IMR-90 (cell line): ENCODE measurements around the gene KLHDC7B. TPM values are rescaled to one million over a fixed set of nuclear protein-coding genes. Genes with fewer than 3 reads are reported as not detected.

Experiments used
- ATAC-seq: fragments of 200-7000 bp; cut with Tn5 transposase; 2 replicates; pipeline ENCODE4 v1.9.1; 2020; ENCODE audit warnings: low read depth, mild to moderate bottlenecking, moderate library complexity
- BruUV-seq: library from RNA; stranded (reverse); fragments of 400-500 nt; replicated peaks from 2 replicates; lab custom pipeline; 2021; lab: Mats Ljungman, UMichigan
- CTCF ChIA-PET: fragments of 300-600 bp; formaldehyde crosslinking; extraction: SDS; loops from one replicate; lab custom pipeline; 2021; ENCODE audit warnings: antibody characterized with exemption; lab: Yijun Ruan, JAX
- POLR2A ChIA-PET: fragments of 300-600 bp; sonication (Branson Sonifier 250); formaldehyde crosslinking; loops from one replicate; lab custom pipeline; 2022; ENCODE audit warnings: antibody characterized with exemption; ENCODE audit not compliant: unreplicated experiment; lab: Charles Lee
- DNase-seq: peaks from one replicate; pipeline ENCODE4 v3.0.0; 2013
- H2AFZ ChIP-seq: replicated peaks from 2 replicates; pipeline ENCODE3; 2013; ENCODE audit warnings: low read length, mild to moderate bottlenecking; ENCODE audit not compliant: poor library complexity
- H2AK5ac ChIP-seq: 2 replicates; pipeline ENCODE4 v1.6.1; 2013; ENCODE audit warnings: low read depth, low read length, inconsistent platforms
- H2AK9ac ChIP-seq: replicated peaks from 2 replicates; pipeline ENCODE3; 2013; ENCODE audit warnings: mild to moderate bottlenecking, low read depth, low read length, moderate library complexity; ENCODE audit not compliant: poor library complexity
- H2BK120ac ChIP-seq: 2 replicates; pipeline ENCODE4 v1.6.1; 2013; ENCODE audit warnings: low read depth, low read length, inconsistent platforms
- H2BK15ac ChIP-seq: 3 replicates; pipeline ENCODE4 v1.6.1; 2013; ENCODE audit warnings: low read depth, low read length, inconsistent platforms
- H2BK20ac ChIP-seq: 2 replicates; pipeline ENCODE4 v1.6.1; 2013; ENCODE audit warnings: low read depth, mild to moderate bottlenecking, inconsistent platforms, low read length, moderate library complexity
- H2BK5ac ChIP-seq: 2 replicates; pipeline ENCODE4 v1.6.1; 2013; ENCODE audit warnings: mild to moderate bottlenecking, low read depth, low read length, inconsistent platforms; ENCODE audit not compliant: poor library complexity, severe bottlenecking
- H3K14ac ChIP-seq: replicated peaks from 2 replicates; pipeline ENCODE4 v1.6.1; 2013; ENCODE audit warnings: low read depth, low read length, inconsistent platforms
- H3K18ac ChIP-seq: 2 replicates; pipeline ENCODE4 v1.6.1; 2013; ENCODE audit warnings: low read depth, low read length, control low read depth
- H3K23ac ChIP-seq: 2 replicates; pipeline ENCODE4 v1.6.1; 2013; ENCODE audit warnings: low read depth, low read length, inconsistent platforms
- H3K27ac ChIP-seq: 2 replicates; pipeline ENCODE4 v1.5.1; 2013; ENCODE audit warnings: mild to moderate bottlenecking, control low read depth, low read length; ENCODE audit not compliant: insufficient read depth
- H3K27me3 ChIP-seq: 2 replicates; pipeline ENCODE4 v1.6.1; 2013; ENCODE audit warnings: low read length; ENCODE audit not compliant: control insufficient read depth, insufficient read depth
- H3K36me3 ChIP-seq: 2 replicates; pipeline ENCODE4 v1.6.1; 2013; ENCODE audit warnings: low read length, mixed read lengths; ENCODE audit not compliant: control insufficient read depth, insufficient read depth
- H3K4ac ChIP-seq: 2 replicates; pipeline ENCODE4 v1.6.1; 2013; ENCODE audit warnings: low read depth, low read length, inconsistent platforms
- H3K4me1 ChIP-seq: 2 replicates; pipeline ENCODE4 v1.6.1; 2013; ENCODE audit warnings: low read length, mixed read lengths; ENCODE audit not compliant: control insufficient read depth, insufficient read depth
- H3K4me2 ChIP-seq: 2 replicates; pipeline ENCODE4 v1.6.1; 2013; ENCODE audit warnings: low read depth, mild to moderate bottlenecking, control low read depth, low read length, moderate library complexity
- H3K4me3 ChIP-seq: 2 replicates; pipeline ENCODE4 v1.5.1; 2013; ENCODE audit warnings: low read depth, mild to moderate bottlenecking, control low read depth, low read length, moderate library complexity; ENCODE audit not compliant: insufficient read depth
- H3K56ac ChIP-seq: 2 replicates; pipeline ENCODE4 v1.6.1; 2013; ENCODE audit warnings: low read length, inconsistent platforms; ENCODE audit not compliant: insufficient read depth; ENCODE audit errors: extremely low read depth
- H3K79me1 ChIP-seq, 2 experiments: 2 replicates each; pipeline ENCODE4 v1.6.1; 2013; ENCODE audit warnings: low read length in 2 of 2, inconsistent platforms in 1 of 2, low read depth in 1 of 2
- H3K9ac ChIP-seq: 2 replicates; pipeline ENCODE4 v1.6.1; 2013; ENCODE audit warnings: low read depth, low read length, control low read depth
- H3K9me1 ChIP-seq: 2 replicates; pipeline ENCODE4 v1.6.1; 2013; ENCODE audit warnings: low read length, inconsistent platforms; ENCODE audit not compliant: insufficient read depth
- H3K9me3 ChIP-seq: 2 replicates; pipeline ENCODE4 v1.6.1; 2013; ENCODE audit warnings: low read length; ENCODE audit not compliant: control insufficient read depth, insufficient read depth
- H4K20me1 ChIP-seq: 2 replicates; pipeline ENCODE4 v1.6.1; 2013; ENCODE audit warnings: low read length, inconsistent platforms; ENCODE audit not compliant: insufficient read depth
- H4K5ac ChIP-seq: 2 replicates; pipeline ENCODE4 v1.6.1; 2013; ENCODE audit warnings: mild to moderate bottlenecking, low read depth, low read length, control low read depth
- H4K8ac ChIP-seq, 2 experiments: 2 replicates each; pipeline ENCODE4 v1.6.1; 2013; ENCODE audit warnings: low read depth in 2 of 2, low read length in 2 of 2, control low read depth in 1 of 2, inconsistent platforms in 1 of 2
- H4K91ac ChIP-seq: 2 replicates; pipeline ENCODE4 v1.6.1; 2013; ENCODE audit warnings: low read depth, low read length, inconsistent platforms; ENCODE audit not compliant: insufficient read depth
- BHLHE40 ChIP-seq: fragments of 150-350 bp; IDR thresholded peaks from 2 replicates; pipeline ENCODE4 v1.6.1; 2016; ENCODE audit warnings: mild to moderate bottlenecking, low read depth, low read length
- MAZ ChIP-seq: IDR thresholded peaks from 2 replicates; pipeline ENCODE4 v1.6.1; 2012; ENCODE audit warnings: low read depth, mild to moderate bottlenecking, low read length, improper control_type of control experiment, moderate library complexity, borderline replicate concordance
- MXI1 ChIP-seq: IDR thresholded peaks from 2 replicates; pipeline ENCODE4 v1.6.1; 2012; ENCODE audit warnings: low read depth, mild to moderate bottlenecking, low read length, moderate library complexity, borderline replicate concordance
- POLR2A ChIP-seq: IDR thresholded peaks from 2 replicates; pipeline ENCODE4 v1.6.1; 2012; ENCODE audit warnings: mild to moderate bottlenecking, low read depth, low read length
- SMC3 ChIP-seq: fragments of 150-350 bp; IDR thresholded peaks from 2 replicates; pipeline ENCODE4 v1.6.1; 2016; ENCODE audit warnings: low read depth, mild to moderate bottlenecking, antibody characterized with exemption, low read length, moderate library complexity
- USF2 ChIP-seq: fragments of 150-350 bp; IDR thresholded peaks from 2 replicates; pipeline ENCODE4 v1.6.1; 2017; ENCODE audit warnings: mild to moderate bottlenecking, antibody characterized with exemption, low read length, low read depth
- WGBS, 2 experiments: methylation state at CpG; one replicate each; pipeline versions ENCODE4 v1.1.5 to v1.1.7; 2013; ENCODE audit warnings: missing lambda C conversion rate in 2 of 2; ENCODE audit not compliant: insufficient read length in 1 of 2; ENCODE audit errors: extremely low coverage in 2 of 2; 5-methylcytosine and 5-hydroxymethylcytosine counted together
- dilution Hi-C: fragments of 300-500 bp; cut with HindIII; formaldehyde crosslinking; loops from one replicate; pipeline ENCODE4 v1.14.3; 2018; ENCODE audit warnings: low sequenced_read_pairs; ENCODE audit not compliant: unreplicated experiment
- in situ Hi-C: fragments of 300-500 bp; cut with MboI; formaldehyde crosslinking; loops from 3 replicates; pipeline ENCODE4 v1.14.3; 2019; ENCODE audit warnings: low sequenced_read_pairs, inconsistent platforms, mixed read lengths
- intact Hi-C: fragments of 100-400 bp; cut with micrococcal nuclease; formaldehyde crosslinking; loops from 2 replicates; pipeline ENCODE4 v1.10.0; 2022
- polyA plus RNA-seq, 3 experiments: library from polyadenylated mRNA; depleted of rRNA; stranded (reverse); fragments of >200 nt; gene quantifications; 2 replicates each; pipeline ENCODE4 v1.2.3, GENCODE V29; 2012; ENCODE audit warnings: low replicate concordance in 1 of 3
- total RNA-seq: library from RNA; depleted of rRNA; stranded (reverse); fragments of >200 nt; gene quantifications from 2 replicates; pipeline ENCODE4 v1.2.3, GENCODE V29; 2012

KLHDC7B gene
- total and polyA plus RNA-seq, 2 of the 4 experiments (the other 2 are of a cell fraction), result 0.05 TPM; not detected in 1

- in situ Hi-C loops, result no loop called here
- Histone ChIP-seq H3K4me2 (peak within 1 kb of the TSS; percentile 96), H4K8ac (peak within 1 kb of the TSS; percentile 68 to 97), H3K23ac (peak within 1 kb of the TSS; percentile 96), H2AFZ (peak within 1 kb of the TSS; percentile 99), H3K36me3 (peaks cover 4% of the 10 kb centered on the region; the same call in 1 of the 2 replicates), H3K14ac (peak within 1 kb of the TSS; percentile 96), H2BK120ac (peak within 1 kb of the TSS; percentile 75), H2BK15ac (no peak within 1 kb of the TSS), H4K5ac (peak within 1 kb of the TSS; percentile 83), H3K9me1 (peaks cover 28% of the 10 kb centered on the region), H3K4me1 (peaks cover 17% of the 10 kb centered on the region), H3K9me3 (no peaks in the 10 kb centered on the region), H3K18ac (peak within 1 kb of the TSS; percentile 45; the same call in 1 of the 2 replicates), H3K9ac (peak within 1 kb of the TSS; percentile 85), H3K27ac (peak within 1 kb of the TSS; percentile 85), H4K20me1 (no peaks in the 10 kb centered on the region; the same call in 1 of the 2 replicates), H3K4me3 (peak within 1 kb of the TSS; percentile 80), H2AK5ac (peak within 1 kb of the TSS; percentile 81), H2AK9ac (peak within 1 kb of the TSS; percentile 93), H3K56ac (peak within 1 kb of the TSS; percentile 66), H3K79me1 (peaks cover 18 to 39% of the 10 kb centered on the region in 2 experiments), H4K91ac (peak within 1 kb of the TSS; percentile 90), H3K27me3 (no peaks in the 10 kb centered on the region), H2BK20ac (no peak within 1 kb of the TSS), H3K4ac (peak within 1 kb of the TSS; percentile 97), H2BK5ac (peak within 1 kb of the TSS; percentile 84)
- ChIA-PET CTCF (interaction anchor here (1.6 kb wide), 1 partner anchor 57 kb away, joined by 5 read pairs; the partner anchor contains the start of gene SCO2), POLR2A (interaction anchor here (1.6 kb wide), 1 partner anchor 10 kb away, joined by 3 read pairs; no protein-coding TSS in a partner anchor)
- DNase-seq (peak; percentile 96), ATAC-seq (peak; percentile 97)
- 0% methylated on average over 83 of the region's 96 CpGs; no CpG with 5 or more reads in 1 of the 2 experiments for WGBS, 2 experiments
- intact Hi-C loops, result loop anchor here (2.0 to 5.0 kb wide), 3 partner anchors 44 to 55 kb away; partner anchors contain the start of genes ARSA and SCO2
- no TSS peak for BruUV-seq
- TF ChIP-seq MAZ (peak; percentile 13; the same call in 1 of the 2 replicates), BHLHE40 (peak; percentile 67; the same call in 1 of the 2 replicates), USF2 (no peak), MXI1 (peak; percentile 18; the same call in 1 of the 2 replicates), SMC3 (no peak), POLR2A (peak; percentile 68; the same call in 1 of the 2 replicates)
- dilution Hi-C loops, result no loop called here
Measured at GRCh38 chr22:50582493-50583293, 37.0 kb downstream of the KLHDC7B start, which contains the start of gene CHKB. CHKB (minus strand) TSS chr22:50582849; CDS start chr22:50582781, 68 bp downstream.
